WERI-Rb-1 (cell line): ENCODE measurements around the gene SNX30.

Experiments
- DNase-seq: peaks from one replicate; pipeline ENCODE4 v3.0.0-alpha.2; 2020
- H3K27ac ChIP-seq: fragments of 250-450 bp; sonication (Bioruptor Pico); 2 replicates; pipeline ENCODE4 v1.5.1; 2020; ENCODE audit warnings: mild to moderate bottlenecking, moderate library complexity
- H3K27me3 ChIP-seq: fragments of 250-450 bp; sonication (Bioruptor Pico); 2 replicates; pipeline ENCODE4 v1.5.1; 2021; ENCODE audit warnings: mild to moderate bottlenecking, low read depth, moderate library complexity; ENCODE audit not compliant: insufficient read depth, severe bottlenecking
- H3K36me3 ChIP-seq: fragments of 250-450 bp; sonication (Bioruptor Pico); 2 replicates; pipeline ENCODE4 v1.5.1; 2020; ENCODE audit warnings: mild to moderate bottlenecking, moderate library complexity
- H3K4me3 ChIP-seq: 2 replicates; pipeline ENCODE4 v1.5.1; 2011; ENCODE audit warnings: low read depth, mild to moderate bottlenecking, control low read depth, low read length
- H3K9me3 ChIP-seq: fragments of 250-450 bp; sonication (Bioruptor Pico); 2 replicates; pipeline ENCODE4 v1.5.1; 2021; ENCODE audit warnings: mild to moderate bottlenecking, moderate library complexity; ENCODE audit not compliant: severe bottlenecking
- CTCF ChIP-seq: IDR thresholded peaks from 2 replicates; pipeline ENCODE4 v1.5.1; 2011; ENCODE audit warnings: low read depth, mild to moderate bottlenecking, control low read depth, inconsistent platforms, low read length

SNX30 gene

GRCh38 chr9:112809906-112810305 is 59.3 kb downstream of the SNX30 start:
- H3K4me3 ChIP-seq: no peak overlapping the region
- H3K27ac ChIP-seq: no peak overlapping the region
- no peak for TF ChIP-seq CTCF
- no peaks in the 10 kb centered on the region for H3K27me3 ChIP-seq
- H3K9me3 ChIP-seq: no peaks in the 10 kb centered on the region
- peaks cover 7% of the 10 kb centered on the region for H3K36me3 ChIP-seq
- no peak for DNase-seq

GRCh38 chr9:112810696-112811490 is 60.3 kb downstream of the SNX30 start:
- no peak overlapping the region for H3K27ac ChIP-seq
- peaks cover 2% of the 10 kb centered on the region for H3K36me3 ChIP-seq
- H3K27me3 ChIP-seq: no peaks in the 10 kb centered on the region
- no peak for DNase-seq
- no peaks in the 10 kb centered on the region for H3K9me3 ChIP-seq
- no peak overlapping the region for H3K4me3 ChIP-seq
- no peak for TF ChIP-seq CTCF

- Histone ChIP-seq H3K9me3 (no peaks in the 10 kb centered on the region), H3K27ac (no peak overlapping the region), H3K27me3 (no peaks in the 10 kb centered on the region), H3K36me3 (no peaks in the 10 kb centered on the region; the same call in 1 of the 2 replicates), H3K4me3 (no peak overlapping the region)
- no peak for TF ChIP-seq CTCF
- no peak for DNase-seq
Measured at GRCh38 chr9:112811518-112811917, 61.0 kb downstream of the SNX30 start.

GRCh38 chr9:112815868-112816267 is 65.3 kb downstream of the SNX30 start:
- Histone ChIP-seq H3K4me3 (no peak overlapping the region), H3K36me3 (peaks cover 22% of the 10 kb centered on the region), H3K27me3 (no peaks in the 10 kb centered on the region), H3K9me3 (no peaks in the 10 kb centered on the region), H3K27ac (no peak overlapping the region)
- DNase-seq: peak; percentile 17
- TF ChIP-seq CTCF: no peak

GRCh38 chr9:112817860-112818203 is 67.3 kb downstream of the SNX30 start:
- Histone ChIP-seq H3K27ac (no peak overlapping the region), H3K9me3 (no peaks in the 10 kb centered on the region), H3K36me3 (peaks cover 22% of the 10 kb centered on the region), H3K27me3 (no peaks in the 10 kb centered on the region), H3K4me3 (no peak overlapping the region)
- no peak for DNase-seq
- no peak for TF ChIP-seq CTCF
